Epithelial cell of esophagus (primary cell): ENCODE measurements around the gene PEAK3.

Source experiments
- DNase-seq: peaks from one replicate; pipeline ENCODE4 v3.0.0; 2010; ENCODE audit warnings: low read depth
- H3K4me3 ChIP-seq: 2 replicates; pipeline ENCODE4 v1.5.1; 2011; ENCODE audit warnings: mild to moderate bottlenecking, low read length, control low read depth
- TF ChIP-seq, protein P1 (sequence below): IDR thresholded peaks from 2 replicates; pipeline ENCODE4 v1.5.1; 2011; ENCODE audit warnings: low read depth, mild to moderate bottlenecking, low read length, control low read depth, inconsistent platforms; ENCODE audit not compliant: insufficient read depth; ENCODE audit errors: missing control alignments

PEAK3 gene

GRCh38 chr19:2306971-2307370 lies 25.0 kb upstream of the PEAK3 start:
- H3K4me3 ChIP-seq: no peak overlapping the region
- DNase-seq: no peak
- TF ChIP-seq, protein P1, sequence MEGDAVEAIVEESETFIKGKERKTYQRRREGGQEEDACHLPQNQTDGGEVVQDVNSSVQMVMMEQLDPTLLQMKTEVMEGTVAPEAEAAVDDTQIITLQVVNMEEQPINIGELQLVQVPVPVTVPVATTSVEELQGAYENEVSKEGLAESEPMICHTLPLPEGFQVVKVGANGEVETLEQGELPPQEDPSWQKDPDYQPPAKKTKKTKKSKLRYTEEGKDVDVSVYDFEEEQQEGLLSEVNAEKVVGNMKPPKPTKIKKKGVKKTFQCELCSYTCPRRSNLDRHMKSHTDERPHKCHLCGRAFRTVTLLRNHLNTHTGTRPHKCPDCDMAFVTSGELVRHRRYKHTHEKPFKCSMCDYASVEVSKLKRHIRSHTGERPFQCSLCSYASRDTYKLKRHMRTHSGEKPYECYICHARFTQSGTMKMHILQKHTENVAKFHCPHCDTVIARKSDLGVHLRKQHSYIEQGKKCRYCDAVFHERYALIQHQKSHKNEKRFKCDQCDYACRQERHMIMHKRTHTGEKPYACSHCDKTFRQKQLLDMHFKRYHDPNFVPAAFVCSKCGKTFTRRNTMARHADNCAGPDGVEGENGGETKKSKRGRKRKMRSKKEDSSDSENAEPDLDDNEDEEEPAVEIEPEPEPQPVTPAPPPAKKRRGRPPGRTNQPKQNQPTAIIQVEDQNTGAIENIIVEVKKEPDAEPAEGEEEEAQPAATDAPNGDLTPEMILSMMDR: no peak

DNA sequence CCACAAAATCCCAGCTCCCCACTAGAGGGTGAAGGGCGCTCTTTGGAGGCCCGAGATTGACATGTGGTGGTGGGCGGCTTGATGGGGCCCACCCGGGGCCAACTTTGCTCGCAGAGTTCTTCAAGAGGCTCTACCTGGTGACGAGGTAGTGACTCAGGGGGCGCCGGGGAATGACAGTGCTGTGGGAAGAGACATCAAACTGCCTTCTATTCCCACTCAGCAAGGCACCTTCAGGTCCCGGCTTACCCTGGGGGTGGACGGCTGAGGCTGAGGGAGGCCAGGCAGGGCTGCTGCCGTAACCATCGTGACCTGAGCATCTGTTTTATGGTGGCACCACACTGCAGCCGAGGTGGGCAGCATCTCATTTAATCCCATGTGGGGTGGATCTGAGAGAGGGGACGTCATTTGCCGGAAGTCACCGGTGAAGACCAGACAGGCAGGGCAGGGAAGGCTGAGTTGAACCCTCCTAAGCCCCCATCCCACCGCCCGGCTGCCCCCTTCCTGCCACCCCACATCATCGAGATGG lies 24.4 kb upstream of the PEAK3 start:
- DNase-seq: no peak
- TF ChIP-seq, protein P1: no peak
- H3K4me3 ChIP-seq: no peak overlapping the region

DNA sequence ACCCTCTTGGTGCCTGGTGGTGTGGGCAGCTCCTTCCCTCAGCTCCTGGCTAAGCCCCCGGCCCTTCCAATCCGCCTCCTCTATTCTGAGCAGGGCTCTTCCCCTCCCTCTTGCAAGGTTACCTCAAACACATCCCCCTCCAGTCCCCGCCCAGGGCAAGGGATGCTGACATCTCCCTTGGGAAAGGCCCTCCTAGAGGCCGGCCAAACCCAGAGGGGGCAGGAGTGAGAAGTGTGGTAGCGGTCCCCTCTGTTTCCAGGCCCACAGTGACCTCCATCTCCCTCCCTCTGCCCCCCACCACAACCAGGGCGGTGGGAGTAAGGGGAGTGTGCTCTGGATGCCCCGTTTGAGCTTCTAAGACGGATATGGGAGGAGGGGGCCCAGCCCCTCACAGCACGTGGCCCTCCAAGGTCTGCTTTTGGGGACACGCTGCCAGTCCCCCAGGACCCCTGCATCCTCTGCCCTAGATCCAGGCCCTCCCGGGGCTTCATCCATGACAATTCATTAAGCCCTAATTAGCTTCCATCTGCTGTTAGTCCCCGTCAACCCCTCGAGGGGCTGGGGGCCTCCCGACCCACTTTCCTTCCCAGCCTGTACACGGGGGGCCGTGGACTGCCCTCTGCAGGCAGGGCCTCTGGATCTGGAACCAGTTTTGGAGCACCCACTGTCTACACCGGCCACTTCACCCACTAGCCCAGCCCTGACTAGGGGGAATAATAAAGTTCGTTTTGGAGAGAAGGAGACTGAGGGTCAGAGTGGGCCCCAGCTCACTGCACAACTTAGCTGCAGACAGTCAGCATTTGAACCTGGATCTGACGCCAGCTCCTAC lies 23.7 kb upstream of the PEAK3 start:
- DNase-seq: no peak
- H3K4me3 ChIP-seq: no peak overlapping the region
- TF ChIP-seq, protein P1: no peak

DNA sequence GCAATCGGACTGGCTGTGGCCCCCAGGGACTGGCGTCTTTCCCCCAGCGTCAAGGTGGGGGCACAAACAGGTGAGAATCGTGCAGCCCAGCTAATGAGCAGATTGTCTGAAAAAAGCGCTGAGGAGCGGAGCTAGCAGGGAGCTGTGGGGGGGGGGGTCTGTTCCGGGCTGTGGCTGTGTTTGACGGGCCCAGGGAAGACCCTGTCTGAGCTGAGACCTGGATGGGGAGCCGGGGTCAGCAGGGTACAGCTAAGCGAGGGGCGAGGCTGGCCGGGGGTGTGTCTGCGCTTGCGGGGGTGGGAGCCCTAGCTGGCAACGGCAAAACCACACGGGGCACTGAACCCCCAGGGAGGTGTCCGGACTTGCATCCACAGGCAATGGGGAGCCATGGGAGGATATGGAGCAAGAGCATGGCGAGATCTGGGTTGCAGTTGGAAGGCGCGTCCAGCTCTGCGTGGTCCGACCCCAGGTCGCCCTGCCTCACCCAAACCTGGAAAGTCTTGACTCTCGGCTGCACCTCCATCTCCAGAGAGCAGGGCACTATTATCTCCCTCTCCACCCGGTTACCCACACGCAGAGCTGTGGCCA lies 21.3 kb upstream of the PEAK3 start:
- DNase-seq: no peak
- TF ChIP-seq, protein P1: no peak
- H3K4me3 ChIP-seq: no peak overlapping the region

- TF ChIP-seq, protein P1: no peak
- no peak for DNase-seq
- no peak overlapping the region for H3K4me3 ChIP-seq
Observed at GRCh38 chr19:2302319-2303210, 20.6 kb upstream of the PEAK3 start.

DNA sequence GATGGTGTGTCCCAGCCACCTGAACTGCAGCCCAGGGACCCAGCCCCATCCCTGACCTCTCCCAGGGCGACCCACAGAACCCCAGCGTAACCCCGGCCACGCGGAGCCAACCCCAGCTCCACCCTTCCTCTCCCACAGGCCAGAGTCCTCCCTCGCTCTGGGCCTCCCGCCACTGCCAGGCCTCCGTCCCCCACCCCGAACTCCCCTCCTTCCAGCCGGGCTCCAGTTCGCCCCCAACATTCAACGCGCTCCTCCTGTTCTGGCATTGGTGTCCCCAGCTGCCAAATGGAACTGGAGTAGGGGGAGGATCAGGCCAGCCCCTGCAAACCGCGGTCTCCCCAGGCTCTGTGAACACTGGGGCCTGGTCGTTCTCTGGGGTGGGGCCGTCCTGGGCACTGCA lies 18.6 kb upstream of the PEAK3 start:
- TF ChIP-seq, protein P1: no peak
- H3K4me3 ChIP-seq: no peak overlapping the region
- no peak for DNase-seq
